ENCODE measurements around the gene THEMIS. TPM values are rescaled to one million over a fixed set of nuclear protein-coding genes. Genes with fewer than 3 reads are reported as not detected.

THEMIS gene
- total RNA-seq, 4 donors from 2014 or later: 3.8 to 9.1 (median 6.0) TPM

DNA sequence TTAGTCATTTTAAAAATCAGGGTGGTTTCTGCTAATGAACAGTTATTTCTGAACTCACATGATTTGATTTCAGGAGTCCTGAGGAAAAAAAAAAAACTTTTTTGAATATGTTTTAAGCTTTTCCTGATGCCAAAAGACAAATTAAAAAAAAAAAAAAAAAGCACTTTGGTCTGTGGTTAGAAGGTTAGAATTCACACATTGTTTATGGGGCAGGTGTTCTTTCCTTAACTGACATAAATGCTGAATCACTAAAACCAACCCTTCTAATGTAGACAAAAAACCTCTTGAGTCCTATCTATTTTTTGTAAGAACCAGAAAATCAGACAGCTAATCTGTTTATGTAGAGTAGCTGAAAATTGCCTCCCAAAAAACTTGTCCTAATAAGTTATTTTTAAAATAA lies 20.4 kb downstream of the THEMIS start:
- no peak overlapping the region for H3K27ac ChIP-seq
- no peaks in the 10 kb centered on the region for H3K27me3 ChIP-seq
- no peak for TF ChIP-seq POLR2A (IDR thresholded peaks at IDR 0.05)
- TF ChIP-seq CTCF (IDR thresholded peaks at IDR 0.05): no peak
- H3K36me3 ChIP-seq: no peaks in the 10 kb centered on the region
- no peaks in the 10 kb centered on the region for H3K9me3 ChIP-seq
- no peaks in the 10 kb centered on the region for H3K4me1 ChIP-seq
- no peak for DNase-seq
- no peak overlapping the region for H3K4me3 ChIP-seq

GRCh38 chr6:127879685-127880084 lies 21.2 kb downstream of the THEMIS start:
- peak in 1 of 3 donors; percentile 37 for DNase-seq

GRCh38 chr6:127878115-127878514 lies 22.7 kb downstream of the THEMIS start:
- Histone ChIP-seq H3K27ac (no peak overlapping the region), H3K4me1 (no peaks in the 10 kb centered on the region), H3K4me3 (no peak overlapping the region), H3K36me3 (no peaks in the 10 kb centered on the region), H3K9me3 (no peaks in the 10 kb centered on the region), H3K27me3 (no peaks in the 10 kb centered on the region)
- DNase-seq: no peak
- TF ChIP-seq POLR2A (IDR thresholded peaks at IDR 0.05) (no peak), CTCF (IDR thresholded peaks at IDR 0.05) (no peak)

More at GRCh38 chr6:127879685-127880084, 21.2 kb downstream of the THEMIS start:
- Histone ChIP-seq H3K9me3 (no peaks in the 10 kb centered on the region), H3K27me3 (no peaks in the 10 kb centered on the region), H3K4me1 (no peaks in the 10 kb centered on the region), H3K27ac (no peak overlapping the region), H3K4me3 (no peak overlapping the region), H3K36me3 (no peaks in the 10 kb centered on the region)
- TF ChIP-seq CTCF (IDR thresholded peaks at IDR 0.05): no peak
- TF ChIP-seq POLR2A (IDR thresholded peaks at IDR 0.05): no peak

DNA sequence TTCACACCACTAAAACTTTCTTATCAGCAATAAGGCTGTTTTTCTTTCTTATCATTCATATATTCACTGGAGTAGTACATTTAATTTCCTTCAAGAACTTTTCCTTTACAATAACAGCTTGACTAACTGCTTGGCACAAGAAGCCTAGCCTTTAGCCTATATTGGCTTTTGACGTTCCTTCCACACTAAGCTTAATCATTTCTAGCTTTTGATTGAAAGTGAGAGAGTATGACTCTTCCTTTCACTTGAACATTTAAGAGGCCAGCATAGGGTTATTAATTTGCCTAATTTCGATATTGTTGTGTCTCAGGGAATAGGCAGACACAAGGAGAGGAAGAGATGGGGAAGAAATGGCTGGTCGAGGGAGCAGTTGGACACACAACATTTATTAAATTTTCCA lies 23.6 kb downstream of the THEMIS start:
- Histone ChIP-seq H3K36me3 (no peaks in the 10 kb centered on the region), H3K9me3 (no peaks in the 10 kb centered on the region), H3K4me3 (no peak overlapping the region), H3K4me1 (no peaks in the 10 kb centered on the region), H3K27ac (no peak overlapping the region), H3K27me3 (no peaks in the 10 kb centered on the region)
- DNase-seq: no peak
- TF ChIP-seq POLR2A (IDR thresholded peaks at IDR 0.05): no peak
- TF ChIP-seq CTCF (IDR thresholded peaks at IDR 0.05): no peak

- Histone ChIP-seq H3K4me3 (no peak overlapping the region), H3K4me1 (no peaks in the 10 kb centered on the region), H3K27me3 (no peaks in the 10 kb centered on the region), H3K27ac (no peak overlapping the region), H3K36me3 (no peaks in the 10 kb centered on the region), H3K9me3 (no peaks in the 10 kb centered on the region)
- DNase-seq: no peak
- TF ChIP-seq POLR2A (IDR thresholded peaks at IDR 0.05) (no peak), CTCF (IDR thresholded peaks at IDR 0.05) (no peak)
Measured at GRCh38 chr6:127869772-127870404, 31.0 kb downstream of the THEMIS start.

GRCh38 chr6:127869183-127869582 lies 31.7 kb downstream of the THEMIS start:
- H3K27ac ChIP-seq: no peak overlapping the region
- H3K4me1 ChIP-seq: no peaks in the 10 kb centered on the region
- DNase-seq: no peak
- H3K9me3 ChIP-seq: no peaks in the 10 kb centered on the region
- no peaks in the 10 kb centered on the region for H3K27me3 ChIP-seq
- H3K4me3 ChIP-seq: no peak overlapping the region
- no peaks in the 10 kb centered on the region for H3K36me3 ChIP-seq
- TF ChIP-seq CTCF (IDR thresholded peaks at IDR 0.05): no peak
- no peak for TF ChIP-seq POLR2A (IDR thresholded peaks at IDR 0.05)

All from Peyer's patch (tissue), 4 donors.